T-cell (primary cell): ENCODE data around the gene PCBP4. TPM values are rescaled to one million over a fixed set of nuclear protein-coding genes. Genes with fewer than 3 reads are reported as not detected.

Source experiments
- ATAC-seq, 4 experiments: fragments of 200-7000 bp in 3 of 4; fragments of 150-1000 bp in 1 of 4; cut with Tn5 transposase; replicated peaks in 1 of 4; 1 replicate in 3 of 4; 2 replicates in 1 of 4; pipeline ENCODE4 v1.10.0; 2021; ENCODE audit warnings: moderate library complexity in 3 of 4, mild to moderate bottlenecking in 2 of 4, moderate number of reproducible peaks in 1 of 4
- CTCF ChIA-PET, 2 donors: fragments of 300-600 bp; sonication (Branson Sonifier 250); formaldehyde crosslinking; loops; one replicate each; lab custom pipeline; 2022; ENCODE audit warnings: antibody characterized with exemption in 2 of 2; lab: Charles Lee
- POLR2A ChIA-PET, 2 donors: fragments of 300-600 bp; sonication (Branson Sonifier 250); formaldehyde crosslinking; loops; one replicate each; lab custom pipeline; 2022; ENCODE audit warnings: antibody characterized with exemption in 2 of 2; lab: Charles Lee
- DNase-seq, 35 experiments: peaks; one replicate each; pipeline versions ENCODE4 v3.0.0 to v3.0.0-alpha.2; 2013 to 2023
- H3K27ac ChIP-seq: one replicate; pipeline ENCODE4 v1.5.1; 2013; ENCODE audit warnings: low read length
- H3K27me3 ChIP-seq, 2 experiments: replicated peaks in 1 of 2; 1 replicate in 1 of 2; 2 replicates in 1 of 2; pipeline versions ENCODE4 v1.6.1 to v1.7.0; 2013; ENCODE audit warnings: low read length in 1 of 2, mixed read lengths in 1 of 2; ENCODE audit not compliant: control insufficient read depth in 2 of 2, insufficient read depth in 2 of 2; ENCODE audit errors: extremely low read depth in 1 of 2
- H3K36me3 ChIP-seq, 2 donors: 1 replicate in 1 of 2; 2 replicates in 1 of 2; pipeline versions ENCODE4 v1.6.1 to v1.7.0; 2013; ENCODE audit warnings: low read length in 1 of 2; ENCODE audit not compliant: control insufficient read depth in 2 of 2, insufficient read depth in 1 of 2; ENCODE audit errors: extremely low read depth in 1 of 2
- H3K4me1 ChIP-seq, 2 experiments: 1 replicate in 1 of 2; 2 replicates in 1 of 2; pipeline versions ENCODE4 v1.6.1 to v1.7.0; 2013; ENCODE audit warnings: low read length in 2 of 2, mixed read lengths in 1 of 2; ENCODE audit not compliant: insufficient read depth in 2 of 2, control insufficient read depth in 1 of 2; ENCODE audit errors: extremely low read depth in 1 of 2
- H3K4me3 ChIP-seq, 2 donors: 1 replicate in 1 of 2; 2 replicates in 1 of 2; pipeline versions ENCODE4 v1.5.1 to v1.7.0; 2013; ENCODE audit warnings: mild to moderate bottlenecking in 2 of 2, low read length in 1 of 2, moderate library complexity in 1 of 2; ENCODE audit not compliant: control insufficient read depth in 1 of 2; ENCODE audit errors: extremely low read depth in 1 of 2
- H3K9me3 ChIP-seq: 2 replicates; pipeline ENCODE4 v1.7.0; 2013
- H3K27ac Mint-ChIP-seq, 2 donors: one replicate each; pipeline ENCODE4 v1.8.0; 2020 to 2021; ENCODE audit warnings: mild to moderate bottlenecking in 2 of 2, mixed read lengths in 2 of 2
- H3K27me3 Mint-ChIP-seq, 2 donors: one replicate each; pipeline ENCODE4 v1.8.0; 2021 to 2022; ENCODE audit warnings: mixed read lengths in 2 of 2
- H3K36me3 Mint-ChIP-seq: one replicate; pipeline ENCODE4 v1.8.0; 2021; ENCODE audit warnings: mixed read lengths
- H3K4me1 Mint-ChIP-seq, 3 donors: one replicate each; pipeline ENCODE4 v1.8.0; 2020 to 2022; ENCODE audit warnings: mixed read lengths in 3 of 3, mild to moderate bottlenecking in 1 of 3
- H3K4me3 Mint-ChIP-seq, 3 donors: one replicate each; pipeline ENCODE4 v1.8.0; 2020 to 2022; ENCODE audit warnings: mild to moderate bottlenecking in 3 of 3, mixed read lengths in 3 of 3, moderate library complexity in 3 of 3
- H3K9me3 Mint-ChIP-seq, 3 donors: one replicate each; pipeline ENCODE4 v1.8.0; 2020 to 2022; ENCODE audit warnings: mixed read lengths in 3 of 3
- WGBS: methylation state at CpG from one replicate; pipeline ENCODE4 v1.1.5; 2013; ENCODE audit warnings: missing lambda C conversion rate; ENCODE audit not compliant: insufficient coverage; 5-methylcytosine and 5-hydroxymethylcytosine counted together
- total RNA-seq, 35 experiments: library from RNA in 6 of 35; stranded (reverse) in 6 of 35; fragments of 120-200 nt in 1 of 35; gene quantifications; one replicate each; pipeline versions ENCODE4 v1.2.1 to v1.2.4 and lab custom pipeline; 2013 to 2026

PCBP4 gene
- total RNA-seq = 10 to 100 TPM; 11.7 to 33.3 (median 26.6) TPM
- total RNA-seq (2013) = 14.7 TPM
- 1.9 to 21.8 (median 13.3) reads per million in 29 experiments for total RNA-seq (lab: John Stamatoyannopoulos, UW)

- ChIA-PET POLR2A (no interaction called here), CTCF (interaction anchor here in 1 of 2 donors (1.5 kb wide), 1 partner anchor 26 kb away, joined by 3 read pairs; the partner anchor contains the start of genes PARP3 and RRP9)
- Histone ChIP-seq H3K4me1 (peaks cover 4 to 40% of the 10 kb centered on the region in 2 experiments), H3K36me3 (peaks cover 0 to 3% of the 10 kb centered on the region in 2 donors), H3K27ac (peak within 1 kb of the TSS; percentile 52), H3K4me3 (peak within 1 kb of the TSS; percentile 53 to 71), H3K9me3 (no peaks in the 10 kb centered on the region), H3K27me3 (no peaks in the 10 kb centered on the region)
- Mint-ChIP-seq H3K4me3 (peak within 1 kb of the TSS; percentile 72 to 90 (median 86)), H3K4me1 (peaks cover 30 to 46% (median 37%) of the 10 kb centered on the region in 3 donors), H3K27me3 (no peaks in the 10 kb centered on the region), H3K36me3 (no peaks in the 10 kb centered on the region), H3K27ac (peak within 1 kb of the TSS; percentile 81 to 83), H3K9me3 (no peaks in the 10 kb centered on the region)
- under 1% methylated on average over 54 of the region's 90 CpGs for WGBS
- ATAC-seq (peak; percentile 78 to 80 (median 78)), DNase-seq (peak in 11 of 35 experiments; percentile 3 to 55 (median 34))
Measured at GRCh38 chr3:51967384-51968169, at the start of gene PCBP4. Gene PCBP4, minus strand, starts transcription at chr3:51967454. Its CDS starts 6,214 bp downstream, at chr3:51961240.

- POLR2A ChIA-PET = interaction anchor here in 1 of 2 donors (0.6 kb wide), 1 partner anchor 265 kb away, joined by 7 read pairs; no protein-coding TSS in a partner anchor
Measured at GRCh38 chr3:52015438-52016228, 48.4 kb upstream of the PCBP4 start.

GRCh38 chr3:52014613-52015012 lies 47.4 kb upstream of the PCBP4 start:
- no peak overlapping the region for H3K27ac ChIP-seq
- H3K4me3 ChIP-seq = no peak overlapping the region
- H3K9me3 ChIP-seq = no peaks in the 10 kb centered on the region
- H3K27me3 ChIP-seq = peaks cover 0 to 12% of the 10 kb centered on the region in 2 experiments
- WGBS = 84% methylated on average over 5 of the region's 8 CpGs
- Mint-ChIP-seq H3K27ac (no peak overlapping the region), H3K4me3 (no peak overlapping the region), H3K4me1 (no peaks in the 10 kb centered on the region), H3K36me3 (no peaks in the 10 kb centered on the region), H3K27me3 (no peaks in the 10 kb centered on the region), H3K9me3 (no peaks in the 10 kb centered on the region)
- ATAC-seq (peak in 2 of 4 experiments; percentile 23 to 24), DNase-seq (no peak)
- POLR2A ChIA-PET = no interaction called here
- H3K4me1 ChIP-seq = no peaks in the 10 kb centered on the region
- CTCF ChIA-PET = no interaction called here
- H3K36me3 ChIP-seq = no peaks in the 10 kb centered on the region

More at GRCh38 chr3:52015438-52016228, 48.4 kb upstream of the PCBP4 start:
- H3K27me3 ChIP-seq = peaks cover 0 to 12% of the 10 kb centered on the region in 2 experiments
- no peaks in the 10 kb centered on the region for H3K36me3 Mint-ChIP-seq
- no peaks in the 10 kb centered on the region for H3K9me3 Mint-ChIP-seq
- H3K4me3 ChIP-seq = no peak overlapping the region
- H3K27me3 Mint-ChIP-seq = no peaks in the 10 kb centered on the region
- H3K4me1 ChIP-seq = no peaks in the 10 kb centered on the region
- WGBS = 87% methylated on average over 8 of the region's 13 CpGs
- no peak for ATAC-seq
- no peak overlapping the region for H3K27ac ChIP-seq
- no peaks in the 10 kb centered on the region for H3K4me1 Mint-ChIP-seq
- no peak for DNase-seq
- CTCF ChIA-PET = no interaction called here
- no peak overlapping the region for H3K4me3 Mint-ChIP-seq
- H3K36me3 ChIP-seq = no peaks in the 10 kb centered on the region
- H3K9me3 ChIP-seq = no peaks in the 10 kb centered on the region
- H3K27ac Mint-ChIP-seq = no peak overlapping the region

GRCh38 chr3:52013802-52014598 lies 46.7 kb upstream of the PCBP4 start:
- H3K27me3 ChIP-seq = peaks cover 0 to 12% of the 10 kb centered on the region in 2 experiments

GRCh38 chr3:52012699-52013098 lies 45.4 kb upstream of the PCBP4 start:
- Histone ChIP-seq H3K27ac (no peak overlapping the region), H3K4me3 (no peak overlapping the region), H3K4me1 (no peaks in the 10 kb centered on the region), H3K36me3 (no peaks in the 10 kb centered on the region), H3K9me3 (no peaks in the 10 kb centered on the region), H3K27me3 (peaks cover 0 to 12% of the 10 kb centered on the region in 2 experiments)
- POLR2A ChIA-PET = no interaction called here
- DNase-seq = no peak
- CTCF ChIA-PET = interaction anchor here in 1 of 2 donors (0.6 kb wide), 1 partner anchor 24 kb away, joined by 3 read pairs; no protein-coding TSS in a partner anchor
- Mint-ChIP-seq H3K4me1 (no peaks in the 10 kb centered on the region), H3K36me3 (no peaks in the 10 kb centered on the region), H3K4me3 (no peak overlapping the region), H3K27ac (no peak overlapping the region), H3K9me3 (no peaks in the 10 kb centered on the region), H3K27me3 (no peaks in the 10 kb centered on the region)
- ATAC-seq = no peak
- WGBS = 85% methylated on average over 7 of the region's 7 CpGs

More at GRCh38 chr3:52013802-52014598, 46.7 kb upstream of the PCBP4 start:
- Mint-ChIP-seq H3K4me1 (no peaks in the 10 kb centered on the region), H3K36me3 (no peaks in the 10 kb centered on the region), H3K27me3 (no peaks in the 10 kb centered on the region), H3K9me3 (no peaks in the 10 kb centered on the region), H3K27ac (no peak overlapping the region), H3K4me3 (no peak overlapping the region)
- DNase-seq (no peak), ATAC-seq (no peak)
- Histone ChIP-seq H3K4me1 (no peaks in the 10 kb centered on the region), H3K27ac (no peak overlapping the region), H3K36me3 (no peaks in the 10 kb centered on the region), H3K4me3 (no peak overlapping the region), H3K9me3 (no peaks in the 10 kb centered on the region)
- POLR2A ChIA-PET = no interaction called here
- CTCF ChIA-PET = no interaction called here
- 73% methylated on average over 6 of the region's 6 CpGs for WGBS
